Stimulated activated naive CD8-positive, alpha-beta T cell treated with anti-CD3 and anti-CD28 coated beads, Interleukin-15, Interleukin-2, amounts not matched to agents 100 ng/mL and 50 ng/mL, for 24 hours (primary cell): ENCODE results near the gene TDRKH.

Experiments used
- H3K27ac Mint-ChIP-seq: one replicate; pipeline ENCODE4 v1.8.0; 2021; ENCODE audit warnings: mild to moderate bottlenecking, mixed read lengths
- H3K27me3 Mint-ChIP-seq: one replicate; pipeline ENCODE4 v1.8.0; 2021; ENCODE audit warnings: mixed read lengths
- H3K36me3 Mint-ChIP-seq: one replicate; pipeline ENCODE4 v1.8.0; 2021; ENCODE audit warnings: low read depth, mixed read lengths
- H3K4me1 Mint-ChIP-seq: one replicate; pipeline ENCODE4 v1.8.0; 2021; ENCODE audit warnings: low read depth, mixed read lengths
- H3K4me3 Mint-ChIP-seq: one replicate; pipeline ENCODE4 v1.8.0; 2021; ENCODE audit warnings: mild to moderate bottlenecking, mixed read lengths
- H3K9me3 Mint-ChIP-seq: one replicate; pipeline ENCODE4 v1.8.0; 2021; ENCODE audit warnings: mixed read lengths

The TDRKH gene

GRCh38 chr1:151814971-151815545, 24.8 kb upstream of the TDRKH start:
- Mint-ChIP-seq H3K36me3 (no peaks in the 10 kb centered on the region), H3K27me3 (no peaks in the 10 kb centered on the region), H3K9me3 (no peaks in the 10 kb centered on the region), H3K27ac (no peak overlapping the region), H3K4me1 (peaks cover 34% of the 10 kb centered on the region), H3K4me3 (no peak overlapping the region)

GRCh38 chr1:151814426-151814825, 24.1 kb upstream of the TDRKH start:
- Mint-ChIP-seq H3K27me3 (no peaks in the 10 kb centered on the region), H3K27ac (no peak overlapping the region), H3K4me1 (peaks cover 27% of the 10 kb centered on the region), H3K4me3 (no peak overlapping the region), H3K9me3 (no peaks in the 10 kb centered on the region), H3K36me3 (no peaks in the 10 kb centered on the region)

- H3K27me3 Mint-ChIP-seq, result no peaks in the 10 kb centered on the region
- H3K4me3 Mint-ChIP-seq, result no peak overlapping the region
- H3K36me3 Mint-ChIP-seq, result no peaks in the 10 kb centered on the region
- H3K4me1 Mint-ChIP-seq, result peaks cover 27% of the 10 kb centered on the region
- H3K9me3 Mint-ChIP-seq, result no peaks in the 10 kb centered on the region
- H3K27ac Mint-ChIP-seq, result no peak overlapping the region
Measured at GRCh38 chr1:151813271-151813977, 23.1 kb upstream of the TDRKH start.

- Mint-ChIP-seq H3K4me1 (peaks cover 14% of the 10 kb centered on the region), H3K27ac (no peak overlapping the region), H3K36me3 (no peaks in the 10 kb centered on the region), H3K4me3 (no peak overlapping the region), H3K27me3 (no peaks in the 10 kb centered on the region), H3K9me3 (no peaks in the 10 kb centered on the region)
Measured at GRCh38 chr1:151811181-151811580, 20.9 kb upstream of the TDRKH start.

- H3K4me1 Mint-ChIP-seq, result peaks cover 3% of the 10 kb centered on the region
- no peak overlapping the region for H3K27ac Mint-ChIP-seq
- H3K36me3 Mint-ChIP-seq, result no peaks in the 10 kb centered on the region
- H3K9me3 Mint-ChIP-seq, result no peaks in the 10 kb centered on the region
- no peak overlapping the region for H3K4me3 Mint-ChIP-seq
- H3K27me3 Mint-ChIP-seq, result no peaks in the 10 kb centered on the region
Measured at GRCh38 chr1:151809985-151810556, 19.8 kb upstream of the TDRKH start.

- no peaks in the 10 kb centered on the region for H3K9me3 Mint-ChIP-seq
- H3K4me3 Mint-ChIP-seq, result no peak overlapping the region
- no peaks in the 10 kb centered on the region for H3K27me3 Mint-ChIP-seq
- no peaks in the 10 kb centered on the region for H3K36me3 Mint-ChIP-seq
- H3K27ac Mint-ChIP-seq, result no peak overlapping the region
- H3K4me1 Mint-ChIP-seq, result no peaks in the 10 kb centered on the region
Measured at GRCh38 chr1:151809290-151809984, 19.1 kb upstream of the TDRKH start.

- H3K4me3 Mint-ChIP-seq, result no peak overlapping the region
Measured at GRCh38 chr1:151807766-151808165, 17.5 kb upstream of the TDRKH start.

GRCh38 chr1:151807131-151807530, 16.8 kb upstream of the TDRKH start:
- H3K27me3 Mint-ChIP-seq, result no peaks in the 10 kb centered on the region
- no peaks in the 10 kb centered on the region for H3K4me1 Mint-ChIP-seq
- no peak overlapping the region for H3K4me3 Mint-ChIP-seq
- H3K27ac Mint-ChIP-seq, result no peak overlapping the region
- no peaks in the 10 kb centered on the region for H3K36me3 Mint-ChIP-seq
- H3K9me3 Mint-ChIP-seq, result no peaks in the 10 kb centered on the region

More at GRCh38 chr1:151807766-151808165, 17.5 kb upstream of the TDRKH start:
- no peaks in the 10 kb centered on the region for H3K4me1 Mint-ChIP-seq
- H3K27ac Mint-ChIP-seq, result no peak overlapping the region
- H3K36me3 Mint-ChIP-seq, result no peaks in the 10 kb centered on the region
- no peaks in the 10 kb centered on the region for H3K9me3 Mint-ChIP-seq
- H3K27me3 Mint-ChIP-seq, result no peaks in the 10 kb centered on the region

- H3K9me3 Mint-ChIP-seq, result no peaks in the 10 kb centered on the region
- no peak overlapping the region for H3K27ac Mint-ChIP-seq
- H3K27me3 Mint-ChIP-seq, result no peaks in the 10 kb centered on the region
- H3K36me3 Mint-ChIP-seq, result no peaks in the 10 kb centered on the region
- no peaks in the 10 kb centered on the region for H3K4me1 Mint-ChIP-seq
- H3K4me3 Mint-ChIP-seq, result no peak overlapping the region
Measured at GRCh38 chr1:151806170-151806569, 15.9 kb upstream of the TDRKH start.

- Mint-ChIP-seq H3K36me3 (no peaks in the 10 kb centered on the region), H3K27ac (no peak within 1 kb of the TSS), H3K4me3 (no peak within 1 kb of the TSS), H3K4me1 (peaks cover 4% of the 10 kb centered on the region), H3K9me3 (no peaks in the 10 kb centered on the region), H3K27me3 (peaks cover 4% of the 10 kb centered on the region)
Measured at GRCh38 chr1:151805066-151805820, 14.9 kb upstream of the TDRKH start, which contains the start of gene LINGO4. LINGO4 (minus strand) TSS chr1:151805419; CDS start chr1:151802704, 2,715 bp downstream.

- H3K27ac Mint-ChIP-seq, result no peak overlapping the region
- peaks cover 9% of the 10 kb centered on the region for H3K27me3 Mint-ChIP-seq
- peaks cover 4% of the 10 kb centered on the region for H3K4me1 Mint-ChIP-seq
- no peaks in the 10 kb centered on the region for H3K36me3 Mint-ChIP-seq
- no peak overlapping the region for H3K4me3 Mint-ChIP-seq
- H3K9me3 Mint-ChIP-seq, result no peaks in the 10 kb centered on the region
Measured at GRCh38 chr1:151803915-151804314, 13.6 kb upstream of the TDRKH start.

- H3K27me3 Mint-ChIP-seq, result peaks cover 9% of the 10 kb centered on the region
- H3K9me3 Mint-ChIP-seq, result no peaks in the 10 kb centered on the region
Measured at GRCh38 chr1:151803164-151803563, 12.9 kb upstream of the TDRKH start.

GRCh38 chr1:151802372-151802771, 12.1 kb upstream of the TDRKH start:
- Mint-ChIP-seq H3K36me3 (no peaks in the 10 kb centered on the region), H3K27ac (no peak overlapping the region), H3K4me1 (peaks cover 4% of the 10 kb centered on the region), H3K9me3 (no peaks in the 10 kb centered on the region), H3K27me3 (peaks cover 9% of the 10 kb centered on the region), H3K4me3 (no peak overlapping the region)

More at GRCh38 chr1:151803164-151803563, 12.9 kb upstream of the TDRKH start:
- Mint-ChIP-seq H3K36me3 (no peaks in the 10 kb centered on the region), H3K4me1 (peaks cover 4% of the 10 kb centered on the region), H3K4me3 (no peak overlapping the region), H3K27ac (no peak overlapping the region)

GRCh38 chr1:151801846-151802245, 11.5 kb upstream of the TDRKH start:
- no peak overlapping the region for H3K4me3 Mint-ChIP-seq
- no peak overlapping the region for H3K27ac Mint-ChIP-seq
- peaks cover 4% of the 10 kb centered on the region for H3K4me1 Mint-ChIP-seq
- H3K36me3 Mint-ChIP-seq, result no peaks in the 10 kb centered on the region
- H3K27me3 Mint-ChIP-seq, result peaks cover 9% of the 10 kb centered on the region
- no peaks in the 10 kb centered on the region for H3K9me3 Mint-ChIP-seq
